Dermis blood vessel endothelial cell (primary cell): Measurements from ENCODE around the gene TBXA2R. TPM values are rescaled to one million over a fixed set of nuclear protein-coding genes. Genes with fewer than 3 reads are reported as not detected.
A peak's percentile ranks its signal among the peaks of the same experiment; 100 is the strongest.
"Not testable (repeated sequence)": the region's sequence is repeated elsewhere in the genome, so short reads cannot be mapped to it uniquely, and the experiment has no call there.

Experiments
- DNase-seq: peaks from one replicate; pipeline ENCODE4 v3.0.0; 2010
- total RNA-seq: library from RNA; depleted of rRNA; stranded (reverse); fragments of >200 nt; gene quantifications from 2 replicates; pipeline ENCODE4 v1.2.3, GENCODE V29; 2014

TBXA2R gene
- 1.3 and 1.7 TPM in 2 replicates for total RNA-seq

DNA sequence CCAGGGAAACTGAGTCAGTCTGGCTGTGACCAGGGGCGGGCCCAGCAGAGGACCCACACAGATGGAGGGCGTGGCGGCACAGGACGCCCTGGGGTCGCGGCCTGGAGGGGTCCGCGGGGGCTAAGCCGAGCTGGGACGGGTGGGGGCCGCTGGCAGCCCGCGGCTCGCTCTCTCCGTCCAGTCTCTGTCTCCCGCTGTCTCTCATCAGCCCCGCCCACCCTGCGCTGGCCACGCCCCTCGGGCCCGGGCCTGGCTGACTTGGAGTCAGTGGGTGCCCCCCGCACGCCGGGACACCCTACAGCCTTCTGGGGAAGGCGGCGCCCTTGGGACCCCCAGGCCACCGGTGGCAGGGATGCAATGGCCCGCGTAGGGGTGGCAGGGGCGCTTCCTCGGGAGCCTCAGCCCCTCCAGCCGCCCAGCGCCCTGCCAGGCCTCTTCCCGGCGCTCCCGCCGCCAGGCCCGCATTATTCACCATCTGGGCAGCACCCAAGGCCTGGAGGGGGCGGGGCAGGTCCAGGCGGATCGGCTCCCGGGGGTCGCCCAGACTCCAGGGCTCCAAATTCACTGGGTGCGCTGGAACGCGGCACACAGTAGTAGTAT lies at the start of gene TBXA2R:
Gene TBXA2R (minus strand): TSS at position 186 of the 600 bp plus-strand sequence. CDS start 6,241 bp downstream, outside the sequence.
- peak; percentile 52 for DNase-seq

DNA sequence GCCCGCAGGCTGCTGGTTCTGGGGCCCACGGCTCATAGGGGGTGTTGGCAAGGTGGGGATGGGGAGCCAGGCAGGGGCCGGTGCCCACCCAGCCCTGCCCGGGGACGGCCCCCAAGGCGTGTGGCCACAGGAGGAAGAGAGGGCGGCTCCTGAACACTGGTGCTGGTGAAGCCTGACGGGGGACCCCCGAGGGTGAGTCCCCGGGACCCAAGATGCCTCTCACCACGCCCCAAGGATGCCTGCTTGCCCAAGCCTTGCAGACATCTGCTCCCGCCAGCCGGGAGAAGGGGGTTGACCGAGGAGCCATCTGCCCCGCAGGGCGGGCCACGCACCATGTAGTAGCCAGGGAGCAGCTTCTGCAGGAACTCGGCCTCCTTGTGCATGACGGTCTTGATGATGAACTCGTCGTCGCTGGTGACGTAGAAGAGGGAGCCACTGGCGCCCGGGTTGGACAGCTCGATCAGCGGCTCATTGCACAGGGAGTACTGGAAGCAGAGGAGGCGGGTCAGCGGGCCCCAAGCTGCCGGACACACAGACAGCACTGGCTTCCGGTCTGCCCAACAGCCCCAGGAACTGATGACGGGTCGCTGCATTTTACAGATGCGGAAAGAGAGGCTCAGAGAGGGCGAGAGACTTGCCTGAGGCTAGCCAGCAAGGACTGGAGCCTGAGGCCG lies 49.5 kb upstream of the TBXA2R start:
- DNase-seq: peak; percentile 19

DNA sequence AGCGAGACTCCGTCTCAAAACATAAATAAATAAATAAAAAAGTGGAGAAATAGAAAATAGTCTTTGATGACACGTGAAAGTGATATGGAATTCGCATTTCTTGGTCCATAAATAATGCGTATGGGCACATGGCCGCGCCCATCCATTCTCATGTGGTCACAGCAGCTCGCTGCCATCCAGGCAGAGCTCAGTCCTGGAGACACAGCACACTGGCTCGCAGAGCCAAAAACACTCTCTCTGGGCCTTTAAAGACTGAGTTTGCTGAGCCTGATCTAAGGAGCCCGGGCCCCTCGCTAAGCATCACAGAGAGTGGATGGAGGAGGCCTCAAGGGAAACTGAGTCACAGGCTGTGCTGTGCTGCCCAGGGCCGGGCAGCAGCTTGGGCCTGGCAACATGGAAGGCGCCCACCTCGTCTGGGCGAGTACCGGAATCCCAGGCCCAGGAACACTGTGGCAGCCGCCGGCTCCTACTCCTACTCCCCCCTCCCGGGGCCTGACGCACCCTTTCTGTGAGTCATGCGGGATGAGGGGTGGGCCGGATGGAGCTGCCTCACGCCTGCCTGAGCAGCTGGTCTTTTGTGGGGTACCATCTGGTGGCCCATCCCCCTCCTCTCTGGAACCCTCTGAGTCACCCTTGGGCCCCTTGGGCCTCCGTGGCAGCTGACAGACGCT lies 48.9 kb upstream of the TBXA2R start:
- peak; percentile 87 for DNase-seq

DNA sequence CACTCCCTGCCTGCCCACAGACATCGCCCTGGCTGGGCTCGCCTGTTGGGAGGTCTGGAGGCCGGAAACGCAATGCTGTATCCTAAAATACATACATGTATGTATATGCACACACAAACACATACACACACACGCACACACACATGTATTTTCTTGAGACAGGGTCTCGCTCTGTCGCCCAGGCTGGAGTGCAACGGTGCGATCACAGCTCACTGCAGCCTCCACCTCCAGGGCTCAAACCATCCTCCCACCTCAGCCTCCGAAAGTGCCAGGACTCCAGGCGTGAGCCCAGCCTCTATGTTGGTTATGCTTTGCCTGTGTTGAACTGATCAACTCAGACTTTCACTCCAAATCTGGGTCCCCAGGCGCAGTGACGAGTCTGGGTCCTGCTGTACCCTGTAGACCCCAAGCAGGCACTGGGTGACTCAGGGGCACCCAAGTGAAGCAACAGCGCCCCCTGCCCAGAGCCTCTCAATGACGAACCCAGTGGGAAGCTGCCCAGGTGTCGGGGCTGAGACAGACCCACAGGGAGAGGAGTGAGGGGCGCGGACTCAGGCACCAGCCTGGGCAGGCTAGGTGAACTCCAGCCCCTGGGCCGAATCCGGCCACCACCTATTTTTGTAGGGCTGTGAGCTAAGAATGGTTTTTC lies 47.3 kb upstream of the TBXA2R start:
- DNase-seq: peak; percentile 27

DNA sequence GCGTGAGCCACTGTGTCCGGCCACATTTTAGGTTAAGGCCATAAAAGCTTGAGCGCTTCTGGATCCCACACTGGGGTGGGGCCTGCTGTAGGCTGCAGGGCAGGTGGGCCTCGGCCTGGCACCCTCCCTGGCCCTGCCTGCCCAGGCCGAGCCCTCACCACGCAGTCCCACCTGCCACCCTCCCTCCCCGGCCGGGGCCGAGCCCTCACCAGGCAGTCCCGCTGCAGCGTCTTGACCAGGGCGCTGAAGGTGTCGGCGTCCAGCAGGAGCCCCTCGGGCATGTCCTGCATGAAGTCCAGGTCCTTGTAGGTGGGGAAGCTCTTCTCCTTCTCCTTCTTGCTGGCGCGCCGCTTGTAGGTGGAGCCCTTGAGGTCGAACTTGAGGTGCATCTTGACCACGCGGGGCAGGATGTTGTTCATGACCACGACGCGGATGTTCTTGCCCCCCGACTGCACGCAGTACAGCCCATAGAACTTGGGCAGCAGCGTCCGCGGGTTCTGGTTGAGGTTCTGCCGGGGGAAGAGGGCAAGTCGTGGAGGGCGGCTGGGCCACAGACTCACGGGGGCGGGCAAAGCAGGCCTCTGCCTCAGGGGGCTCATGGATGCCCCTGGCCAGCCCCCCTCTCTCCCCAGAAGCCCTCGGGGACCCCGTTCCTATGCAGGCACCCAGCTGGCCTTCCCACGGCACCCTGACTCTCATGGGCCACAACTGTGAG lies 46.6 kb upstream of the TBXA2R start:
- DNase-seq: no peak

DNA sequence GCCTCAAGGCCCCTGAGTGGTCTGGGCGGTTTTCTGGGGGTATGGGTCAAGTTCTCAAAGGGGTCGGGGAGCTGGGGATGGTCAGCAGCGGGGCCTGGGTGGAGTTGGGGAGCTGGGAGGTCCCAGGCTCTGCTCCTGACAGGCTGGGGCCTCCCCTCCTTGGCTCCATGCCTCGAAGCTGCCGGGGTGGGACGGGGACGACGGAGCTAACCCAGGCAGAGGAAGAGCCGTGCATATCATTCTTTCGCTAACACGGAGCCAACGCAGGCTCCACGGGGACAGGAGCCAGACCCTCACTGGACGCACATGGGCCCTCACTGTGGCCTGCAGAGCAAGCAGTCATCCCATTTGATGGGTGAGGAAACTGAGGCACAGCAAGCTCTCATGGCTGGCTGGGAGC lies 45.7 kb upstream of the TBXA2R start:
- no peak for DNase-seq

DNA sequence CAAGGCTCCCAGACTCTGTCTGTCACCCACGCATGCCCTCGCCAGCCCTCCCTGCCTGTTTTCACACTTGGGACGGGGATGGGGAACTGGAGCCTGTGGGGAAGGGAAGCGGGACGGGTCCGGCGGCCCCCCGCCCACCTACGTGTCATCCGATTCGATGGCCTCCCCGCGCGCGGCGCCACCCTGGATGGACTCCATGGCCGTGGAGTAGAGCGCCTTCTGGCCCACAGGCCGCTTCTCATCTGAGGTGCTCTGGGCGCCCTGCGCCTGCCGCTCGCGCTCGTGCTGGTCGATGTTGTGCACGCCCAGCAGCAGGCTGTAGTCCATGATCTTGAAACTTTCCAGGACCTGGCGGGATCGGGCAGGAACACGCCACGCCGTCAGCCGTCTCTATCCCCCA lies 45.0 kb upstream of the TBXA2R start:
- no peak for DNase-seq

DNA sequence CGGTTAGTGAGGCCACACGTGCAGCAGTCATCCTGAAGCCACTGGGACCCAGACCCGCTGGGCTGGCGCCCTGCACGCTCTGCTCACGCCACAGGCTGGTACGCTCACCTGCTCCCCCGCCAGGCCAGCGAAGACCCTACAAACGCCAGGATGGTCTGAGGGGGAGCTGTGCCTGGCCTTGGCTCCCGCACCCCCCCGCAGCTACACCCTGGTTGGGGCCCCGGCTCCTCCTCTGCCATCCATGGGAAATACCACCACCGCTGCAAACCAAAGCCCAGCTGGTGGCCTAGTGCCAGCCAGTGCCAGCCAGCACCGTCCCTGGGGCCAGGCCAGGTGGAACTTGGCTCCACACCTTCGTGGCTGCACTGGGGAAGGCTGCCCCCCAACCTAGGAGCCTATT lies 43.2 kb upstream of the TBXA2R start:
- DNase-seq: no peak

DNA sequence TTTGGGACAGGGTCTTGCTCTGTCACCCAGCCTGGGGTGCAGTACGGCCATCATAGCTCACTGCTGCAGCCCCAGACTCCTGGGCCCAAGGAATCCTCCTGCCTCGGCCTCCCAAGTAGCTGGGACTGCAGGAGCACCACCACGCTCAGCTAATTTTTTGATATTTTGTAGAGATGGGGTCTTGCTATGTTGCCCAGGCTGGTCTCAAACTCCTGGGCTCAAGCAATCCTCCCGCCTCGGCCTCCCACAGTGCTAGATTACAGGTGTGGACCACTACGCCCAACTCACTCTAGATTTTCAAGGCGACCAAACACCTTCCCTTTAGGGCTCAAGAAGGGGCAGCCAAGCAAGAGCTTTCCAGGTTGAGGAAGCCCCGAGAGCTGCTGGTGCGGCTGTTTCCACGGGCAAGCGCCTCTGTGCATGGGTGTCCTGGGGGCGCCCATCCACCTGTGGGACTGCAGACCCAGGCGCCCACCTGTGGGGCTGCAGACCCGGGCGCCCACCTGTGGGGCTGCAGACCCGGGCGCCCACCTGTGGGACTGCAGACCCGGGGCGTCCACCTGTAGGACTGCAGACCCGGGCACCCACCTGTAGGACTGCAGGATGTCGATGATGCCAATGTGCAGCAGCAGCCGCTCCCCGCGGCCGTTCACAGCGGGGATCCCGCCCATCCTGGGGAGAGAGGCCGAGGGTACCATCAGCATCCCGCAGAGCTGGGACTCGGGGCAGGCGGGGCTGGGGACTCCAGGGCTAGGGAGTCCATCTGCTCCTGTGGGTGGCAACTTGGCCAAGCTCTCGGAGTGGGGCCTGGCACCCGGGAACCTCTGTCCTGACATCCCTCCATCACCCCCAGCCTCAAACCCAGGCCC lies 41.6 kb upstream of the TBXA2R start:
- no peak for DNase-seq

DNA sequence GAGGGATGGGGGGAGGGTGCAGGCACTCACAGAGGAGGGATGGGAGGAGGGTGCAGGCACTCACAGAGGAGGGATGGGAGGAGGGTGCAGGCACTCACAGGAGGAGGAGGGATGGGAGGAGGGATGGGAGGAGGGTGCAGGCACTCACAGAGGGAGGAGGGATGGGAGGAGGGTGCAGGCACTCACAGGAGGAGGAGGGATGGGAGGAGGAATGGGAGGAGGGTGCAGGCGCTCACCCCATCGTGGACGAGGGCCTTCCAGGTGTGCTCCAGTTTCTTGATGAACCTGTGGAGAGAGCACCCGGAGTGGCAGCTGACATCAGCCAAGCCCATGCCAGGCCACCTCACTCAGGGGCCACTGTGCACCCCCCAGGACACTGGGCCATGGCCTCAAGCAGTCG lies 40.4 kb upstream of the TBXA2R start:
- DNase-seq: not testable (repeated sequence)

DNA sequence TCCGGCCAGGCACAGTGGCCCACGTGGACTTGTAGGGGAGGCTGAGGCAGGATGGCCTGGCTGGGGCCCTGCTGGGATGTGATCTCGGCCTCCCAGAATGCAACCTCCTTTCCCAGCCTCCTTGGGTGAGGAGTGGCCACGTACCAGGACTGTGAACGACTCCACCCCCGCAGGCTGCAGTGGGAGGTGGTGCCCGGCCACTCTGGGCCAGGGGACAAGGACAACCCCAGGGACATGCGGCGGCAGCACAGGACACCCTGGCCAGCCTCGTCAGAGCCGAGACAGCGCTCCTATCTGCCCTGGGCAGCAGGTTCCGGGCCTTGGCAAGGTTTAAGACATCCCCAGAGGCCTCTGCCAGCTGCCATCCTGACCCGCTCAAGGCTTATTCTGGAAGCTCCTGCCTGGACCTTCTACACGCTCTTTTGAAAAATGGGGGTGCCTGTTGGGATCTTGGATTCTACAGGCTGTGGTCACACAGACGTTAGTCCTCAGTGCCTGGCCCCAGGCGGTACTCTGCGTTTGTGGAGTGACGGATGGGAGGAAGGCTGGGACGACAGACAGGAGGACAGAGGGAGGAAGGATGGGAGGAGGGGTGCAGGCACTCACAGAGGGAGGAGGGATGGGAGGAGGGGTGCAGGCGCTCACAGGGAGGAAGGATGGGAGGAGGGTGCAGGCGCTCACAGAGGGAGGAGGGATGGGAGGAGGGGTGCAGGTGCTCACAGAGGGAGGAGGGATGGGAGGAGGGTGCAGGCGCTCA lies 39.8 kb upstream of the TBXA2R start:
- DNase-seq: no peak

DNA sequence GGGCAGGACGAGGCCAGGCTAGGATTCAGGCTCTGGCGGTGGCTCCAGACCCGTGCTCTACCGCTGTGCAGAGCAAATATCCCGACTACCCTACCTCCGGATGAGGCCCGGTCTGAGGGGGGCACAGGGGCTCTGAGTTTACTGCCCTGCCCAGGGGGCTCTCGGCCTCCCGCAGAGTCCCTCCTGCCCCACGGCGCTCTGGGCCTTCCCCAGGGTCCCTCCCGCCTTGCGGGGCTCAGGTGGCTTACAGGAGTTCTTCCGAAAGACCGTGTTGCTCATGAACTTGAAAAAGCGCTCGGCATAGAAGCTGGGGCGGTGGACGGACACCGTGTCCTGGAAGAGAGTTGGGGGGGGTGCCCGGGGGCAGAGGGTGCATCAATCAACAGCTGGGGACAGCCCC lies 39.1 kb upstream of the TBXA2R start:
- no peak for DNase-seq

DNA sequence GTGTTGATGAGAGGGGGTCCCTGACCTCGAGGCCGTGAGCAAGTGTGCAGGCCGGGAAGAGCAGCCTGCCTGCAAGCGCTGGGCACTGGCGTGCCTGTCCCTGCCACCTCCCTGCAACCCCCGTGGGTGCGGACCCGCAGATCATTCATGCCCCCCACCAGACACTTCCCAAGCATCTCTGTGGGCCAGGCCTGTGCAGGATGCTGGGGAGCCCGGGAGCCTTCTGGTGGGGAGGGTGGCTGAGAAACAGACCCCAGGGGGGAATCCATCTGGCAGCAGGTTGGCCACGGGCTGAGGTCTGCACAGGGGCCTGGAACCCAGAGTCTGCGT lies 38.4 kb upstream of the TBXA2R start:
- no peak for DNase-seq

DNA sequence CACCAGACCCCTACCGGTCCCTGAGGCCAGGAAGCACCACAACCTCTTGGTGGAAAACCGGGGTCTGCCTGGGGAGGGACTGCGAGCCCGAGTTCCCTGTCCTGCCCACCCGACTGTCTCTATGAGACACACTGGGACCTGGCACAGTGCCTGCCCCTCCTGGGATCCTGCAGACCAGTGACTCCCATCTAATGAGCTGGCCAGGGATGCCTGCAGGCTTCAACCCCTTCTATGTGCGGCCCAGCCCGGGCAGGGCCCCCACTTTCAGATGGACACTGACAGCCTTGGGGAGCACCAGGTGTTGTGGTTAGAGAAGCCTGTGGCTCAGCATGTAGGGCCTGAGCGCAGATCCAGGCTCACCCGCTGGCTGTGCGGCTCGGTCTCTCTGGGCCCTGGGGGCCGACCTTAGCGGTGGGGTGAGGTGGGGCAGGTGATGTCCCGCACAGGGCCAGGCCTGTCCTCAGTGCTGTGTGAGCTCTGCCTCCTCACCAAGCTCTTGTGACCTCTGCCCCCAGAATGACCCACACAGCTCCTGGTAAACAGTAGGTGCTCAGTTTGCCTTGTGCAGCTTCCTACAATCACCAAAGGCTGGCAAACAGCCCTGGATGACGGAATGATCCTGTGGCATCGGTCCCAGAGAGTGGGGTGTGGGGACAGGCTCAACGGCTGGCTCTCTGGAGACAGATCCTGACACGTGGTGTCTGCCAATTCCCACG lies 37.8 kb upstream of the TBXA2R start:
- no peak for DNase-seq

DNA sequence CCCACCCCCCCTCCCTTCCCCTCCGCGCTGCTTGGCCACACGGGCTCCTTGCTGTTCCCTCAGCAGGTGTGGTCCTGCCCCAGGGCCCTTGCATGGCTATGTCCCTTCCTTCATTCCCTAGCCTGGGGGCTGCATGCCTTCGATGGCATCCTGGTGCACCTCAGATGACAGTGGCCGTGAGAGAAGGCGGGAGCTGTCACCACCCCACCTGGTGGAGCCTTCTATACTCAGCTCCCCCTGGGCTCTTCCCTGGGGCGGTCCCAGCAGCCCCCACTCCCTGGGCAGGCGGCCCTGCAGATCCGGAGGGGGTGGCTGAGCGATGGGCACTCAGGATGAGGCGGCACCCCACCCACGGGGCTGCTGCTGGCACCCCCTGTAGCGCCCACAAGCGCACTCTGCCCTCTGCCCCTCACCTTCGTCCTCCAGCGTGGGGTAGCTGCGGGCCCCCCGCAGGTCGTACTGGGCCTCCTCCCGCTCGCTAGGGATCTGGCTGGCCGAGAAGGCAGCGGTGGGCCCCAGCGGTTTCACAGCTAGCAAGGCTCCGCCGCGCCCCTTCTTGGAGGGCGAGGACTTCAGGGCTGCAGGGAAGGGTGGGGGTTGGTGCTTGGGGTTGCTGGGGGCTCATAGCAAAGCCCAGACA lies 37.1 kb upstream of the TBXA2R start:
- no peak for DNase-seq

DNA sequence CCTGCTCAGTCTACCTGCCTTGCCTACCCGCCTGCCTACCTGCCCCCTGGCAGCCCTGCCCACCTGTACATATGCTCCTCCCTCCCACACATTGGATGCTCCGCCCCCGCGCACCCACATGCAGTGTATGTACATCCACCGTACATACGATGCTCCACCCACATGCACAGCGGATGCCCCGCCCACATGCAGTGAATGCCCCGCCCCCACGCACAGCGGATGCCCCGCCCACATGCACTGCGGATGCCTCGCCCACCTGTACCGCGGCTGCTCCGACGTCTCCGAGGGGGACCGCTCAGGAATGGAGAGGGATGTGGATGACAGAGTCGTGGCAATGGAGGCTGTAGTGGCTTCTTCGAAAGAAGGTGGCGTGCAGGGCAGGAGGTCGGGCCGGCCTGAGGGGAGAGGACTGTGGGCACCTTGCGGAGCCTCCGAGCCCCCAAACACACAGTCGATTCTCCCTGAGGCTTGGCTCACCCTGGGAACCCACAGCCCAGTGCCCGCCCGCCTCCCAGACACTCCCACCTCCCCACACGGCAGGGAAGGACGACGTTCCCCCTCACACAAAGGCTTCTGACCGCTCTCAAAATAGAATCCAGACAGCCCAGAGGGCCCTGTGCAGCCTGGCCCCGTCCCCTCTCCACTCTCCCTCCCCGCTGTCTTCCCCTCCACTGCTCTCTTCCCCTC lies 36.5 kb upstream of the TBXA2R start:
- DNase-seq: peak; percentile 15

DNA sequence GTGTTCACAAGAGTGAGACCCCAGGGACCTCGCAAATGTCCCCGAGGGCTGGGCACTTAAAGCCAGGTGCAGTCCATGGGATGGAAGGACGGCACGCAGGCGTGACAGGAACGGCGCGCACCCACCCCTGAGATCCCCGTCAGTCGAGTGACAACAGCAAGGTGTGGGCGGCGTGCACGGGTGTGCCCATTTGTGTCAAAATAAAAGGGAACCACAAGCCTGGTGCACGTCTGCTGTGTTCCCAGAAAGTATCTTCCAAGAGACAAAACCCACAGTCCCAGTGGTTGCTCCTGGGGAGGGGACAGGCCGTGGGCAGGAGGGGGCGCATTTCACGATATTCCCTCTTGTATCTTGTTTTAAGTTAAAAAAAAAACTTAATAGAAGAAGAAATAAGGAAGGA lies 35.6 kb upstream of the TBXA2R start:
- no peak for DNase-seq

DNA sequence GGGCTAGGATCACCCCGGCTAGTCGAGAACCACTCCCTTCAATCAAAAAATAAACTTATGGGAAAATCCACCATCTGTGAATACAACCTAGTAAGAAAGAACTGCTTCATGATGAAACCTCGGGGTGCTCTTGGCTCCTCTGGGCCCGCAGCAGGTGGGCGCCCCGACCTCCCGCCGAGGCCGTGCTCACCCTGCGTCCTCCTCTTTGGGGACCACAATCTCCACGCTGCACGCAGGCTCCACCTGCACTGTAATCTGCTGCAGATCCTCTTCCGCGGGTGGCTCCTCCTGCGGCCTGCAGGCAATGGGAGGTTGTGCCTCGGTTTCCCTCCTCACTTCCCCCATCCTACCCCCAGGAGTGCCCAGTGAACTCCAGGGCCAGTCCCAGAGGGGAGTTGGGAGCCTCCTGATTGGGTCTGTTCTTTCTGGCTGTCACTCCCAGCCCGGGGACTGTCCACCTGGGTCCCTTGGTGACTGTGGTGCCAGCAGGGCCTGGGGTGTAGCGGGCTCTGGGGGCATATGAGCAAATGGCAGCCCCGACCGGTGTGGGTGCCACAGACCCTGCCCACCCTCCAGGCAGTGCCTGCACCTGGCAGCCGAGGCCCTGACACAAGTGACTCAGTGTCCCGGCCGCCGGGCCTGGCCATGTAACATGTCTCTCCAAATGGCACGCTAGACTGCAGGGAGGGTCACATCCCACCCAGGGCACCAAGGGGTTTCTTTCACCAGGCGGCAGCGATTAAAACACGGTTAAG lies 35.0 kb upstream of the TBXA2R start:
- no peak for DNase-seq

DNA sequence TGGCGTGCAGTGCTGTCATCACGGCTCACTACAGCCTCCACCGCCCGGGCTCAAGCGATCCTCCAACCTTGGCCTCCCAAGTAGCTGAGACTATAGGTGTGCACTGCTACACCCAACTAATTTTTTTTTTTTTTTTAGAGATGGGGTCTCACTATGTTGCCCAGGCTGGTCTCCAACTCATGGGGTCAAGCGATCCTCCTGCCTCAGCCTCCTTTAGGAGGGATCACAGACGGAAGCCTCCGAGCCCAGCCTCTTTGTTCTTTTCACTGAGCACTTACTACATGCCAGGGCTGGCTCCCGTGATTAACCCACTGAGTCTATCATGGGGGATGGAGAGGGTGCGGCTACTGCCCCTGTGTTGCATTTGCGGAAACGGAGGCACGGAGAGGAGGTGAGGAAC lies 32.8 kb upstream of the TBXA2R start:
- DNase-seq: no peak
